IPS-20b (cell line): ENCODE results near the gene SLC38A1.
"Not testable (repeated sequence)": the region's sequence is repeated elsewhere in the genome, so short reads cannot be mapped to it uniquely, and the experiment has no call there.

Source experiments
- H3K27ac ChIP-seq: one replicate; pipeline ENCODE4 v1.5.1; 2013; ENCODE audit warnings: low read length
- H3K27me3 ChIP-seq: 2 replicates; pipeline ENCODE4 v1.6.1; 2013; ENCODE audit warnings: mild to moderate bottlenecking, low read length, inconsistent platforms; ENCODE audit not compliant: insufficient read depth
- H3K36me3 ChIP-seq: 2 replicates; pipeline ENCODE4 v1.6.1; 2013; ENCODE audit warnings: low read depth, mild to moderate bottlenecking, inconsistent platforms, low read length, moderate library complexity; ENCODE audit not compliant: insufficient read depth
- H3K4me1 ChIP-seq: 2 replicates; pipeline ENCODE4 v1.6.1; 2013; ENCODE audit warnings: mild to moderate bottlenecking, control low read depth, inconsistent platforms, low read length, moderate library complexity; ENCODE audit not compliant: insufficient read depth
- H3K4me3 ChIP-seq: 2 replicates; pipeline ENCODE4 v1.5.1; 2013; ENCODE audit warnings: mild to moderate bottlenecking, low read length, inconsistent platforms
- H3K9ac ChIP-seq: 2 replicates; pipeline ENCODE4 v1.6.1; 2013; ENCODE audit warnings: low read depth, mild to moderate bottlenecking, inconsistent platforms, low read length, moderate library complexity
- H3K9me3 ChIP-seq: 2 replicates; pipeline ENCODE4 v1.6.1; 2013; ENCODE audit warnings: mild to moderate bottlenecking, low read depth, low read length, inconsistent platforms; ENCODE audit not compliant: insufficient read depth

The SLC38A1 gene

DNA sequence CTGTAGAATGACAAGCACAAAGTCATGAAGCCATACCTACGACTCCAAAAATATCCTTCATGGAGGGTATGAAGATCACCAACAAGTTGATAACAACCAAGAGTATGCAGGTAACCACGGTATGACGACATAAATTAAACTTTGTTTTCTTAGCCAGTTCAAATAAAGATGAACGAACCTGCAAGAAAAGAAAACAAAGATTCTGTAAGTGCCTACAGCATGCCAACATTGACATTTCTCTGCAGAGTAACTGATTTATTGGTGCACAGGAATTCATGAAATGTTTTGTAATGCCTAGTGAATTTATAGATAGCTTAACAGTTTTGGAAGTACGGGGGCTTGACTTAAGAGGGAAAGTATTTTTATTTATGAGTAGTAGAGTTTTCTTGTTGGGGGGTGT, 71.0 kb downstream of the SLC38A1 start:
- peaks cover 100% of the 10 kb centered on the region for H3K36me3 ChIP-seq
- peaks cover 63% of the 10 kb centered on the region for H3K9me3 ChIP-seq
- no peak overlapping the region for H3K27ac ChIP-seq
- no peak overlapping the region for H3K4me3 ChIP-seq
- H3K4me1 ChIP-seq = no peaks in the 10 kb centered on the region
- H3K27me3 ChIP-seq = no peaks in the 10 kb centered on the region
- no peak overlapping the region for H3K9ac ChIP-seq

DNA sequence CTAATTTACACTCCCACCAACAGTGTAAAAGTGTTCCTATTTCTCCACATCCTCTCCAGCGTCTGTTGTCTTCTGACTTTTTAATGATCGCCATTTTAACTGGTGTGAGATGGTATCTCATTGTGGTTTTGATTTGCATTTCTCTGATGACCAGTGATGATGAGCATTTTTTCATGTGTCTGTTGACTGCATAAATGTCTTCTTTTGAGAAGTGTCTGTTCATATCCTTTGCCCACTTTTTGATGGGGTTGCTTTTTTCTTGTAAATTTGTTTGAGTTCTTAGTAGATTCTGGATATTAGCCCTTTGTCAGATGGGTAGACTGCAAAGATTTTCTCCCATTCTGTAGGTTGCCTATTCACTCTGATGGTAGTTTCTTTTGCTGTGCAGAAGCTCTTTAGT, 78.3 kb downstream of the SLC38A1 start:
- not testable (repeated sequence) for H3K4me1 ChIP-seq, H3K9ac ChIP-seq, H3K27ac ChIP-seq, H3K27me3 ChIP-seq, H3K4me3 ChIP-seq
- H3K9me3 ChIP-seq = peaks cover 45% of the 10 kb centered on the region
- peaks cover 68% of the 10 kb centered on the region for H3K36me3 ChIP-seq

GRCh38 chr12:46188170-46188569, 80.7 kb downstream of the SLC38A1 start:
- Histone ChIP-seq H3K4me3 (no peak overlapping the region), H3K9ac (no peak overlapping the region), H3K36me3 (peaks cover 44% of the 10 kb centered on the region)

GRCh38 chr12:46187023-46187422, 81.8 kb downstream of the SLC38A1 start:
- Histone ChIP-seq H3K9ac (no peak overlapping the region), H3K27ac (no peak overlapping the region), H3K27me3 (no peaks in the 10 kb centered on the region), H3K36me3 (peaks cover 36% of the 10 kb centered on the region), H3K4me1 (no peaks in the 10 kb centered on the region; the same call in 1 of the 2 replicates), H3K9me3 (peaks cover 11% of the 10 kb centered on the region), H3K4me3 (no peak overlapping the region)

More at GRCh38 chr12:46188170-46188569, 80.7 kb downstream of the SLC38A1 start:
- Histone ChIP-seq H3K4me1 (no peaks in the 10 kb centered on the region; the same call in 1 of the 2 replicates), H3K9me3 (peaks cover 21% of the 10 kb centered on the region), H3K27ac (no peak overlapping the region), H3K27me3 (no peaks in the 10 kb centered on the region)

GRCh38 chr12:46186088-46186487, 82.8 kb downstream of the SLC38A1 start:
- H3K9ac ChIP-seq = no peak overlapping the region
- no peaks in the 10 kb centered on the region for H3K27me3 ChIP-seq
- H3K4me3 ChIP-seq = no peak overlapping the region
- peaks cover 3% of the 10 kb centered on the region; the same call in 1 of the 2 replicates for H3K9me3 ChIP-seq
- H3K27ac ChIP-seq = no peak overlapping the region
- H3K4me1 ChIP-seq = no peaks in the 10 kb centered on the region; the same call in 1 of the 2 replicates
- H3K36me3 ChIP-seq = peaks cover 36% of the 10 kb centered on the region

GRCh38 chr12:46185686-46186085, 83.2 kb downstream of the SLC38A1 start:
- Histone ChIP-seq H3K9ac (no peak overlapping the region), H3K9me3 (peaks cover 2% of the 10 kb centered on the region; the same call in 1 of the 2 replicates)

DNA sequence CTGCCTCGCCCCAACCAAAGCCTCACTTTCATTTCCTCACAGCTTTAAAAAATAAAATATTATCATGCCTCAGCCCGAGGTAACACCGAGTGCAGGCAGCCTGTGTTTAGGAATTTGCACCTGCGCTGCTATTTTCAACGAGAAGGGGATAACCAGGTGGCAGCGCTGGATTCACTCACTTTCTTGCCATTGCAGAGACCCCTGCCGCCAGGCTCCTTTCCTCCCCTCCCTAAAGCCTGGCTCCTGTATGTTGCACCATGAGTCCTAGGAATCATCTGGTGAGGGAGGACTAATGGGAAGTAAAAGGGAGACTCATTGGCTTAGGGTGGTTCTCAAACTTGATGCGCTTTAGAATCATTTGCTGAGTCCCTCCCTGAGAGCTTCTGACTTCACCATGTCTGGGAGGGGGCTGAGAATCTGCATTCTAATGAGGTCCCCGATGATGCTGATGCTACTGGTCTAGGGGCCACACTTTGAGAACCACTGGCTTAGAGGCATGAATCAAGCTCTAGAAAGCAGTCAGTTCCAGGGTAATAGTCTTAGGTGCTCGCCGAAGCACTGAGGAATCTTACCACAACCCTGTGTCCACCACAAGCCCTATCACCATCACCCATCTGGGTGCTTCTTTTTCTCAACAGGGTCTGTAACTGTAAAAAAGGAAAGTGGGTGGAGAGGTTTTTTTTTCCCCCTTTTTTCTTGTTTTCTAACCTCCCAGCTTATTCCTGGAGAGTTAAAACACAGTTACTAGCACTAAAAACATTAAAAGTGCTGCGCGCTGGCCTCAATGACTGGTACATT, 83.8 kb downstream of the SLC38A1 start:
- peaks cover 2% of the 10 kb centered on the region; the same call in 1 of the 2 replicates for H3K9me3 ChIP-seq
- no peaks in the 10 kb centered on the region; the same call in 1 of the 2 replicates for H3K4me1 ChIP-seq
- H3K4me3 ChIP-seq = no peak overlapping the region
- no peak overlapping the region for H3K27ac ChIP-seq
- H3K36me3 ChIP-seq = peaks cover 36% of the 10 kb centered on the region
- H3K9ac ChIP-seq = no peak overlapping the region
- no peaks in the 10 kb centered on the region for H3K27me3 ChIP-seq

More at GRCh38 chr12:46185686-46186085, 83.2 kb downstream of the SLC38A1 start:
- peaks cover 36% of the 10 kb centered on the region for H3K36me3 ChIP-seq
- H3K4me1 ChIP-seq = no peaks in the 10 kb centered on the region; the same call in 1 of the 2 replicates
- no peak overlapping the region for H3K27ac ChIP-seq
- no peak overlapping the region for H3K4me3 ChIP-seq
- H3K27me3 ChIP-seq = no peaks in the 10 kb centered on the region

DNA sequence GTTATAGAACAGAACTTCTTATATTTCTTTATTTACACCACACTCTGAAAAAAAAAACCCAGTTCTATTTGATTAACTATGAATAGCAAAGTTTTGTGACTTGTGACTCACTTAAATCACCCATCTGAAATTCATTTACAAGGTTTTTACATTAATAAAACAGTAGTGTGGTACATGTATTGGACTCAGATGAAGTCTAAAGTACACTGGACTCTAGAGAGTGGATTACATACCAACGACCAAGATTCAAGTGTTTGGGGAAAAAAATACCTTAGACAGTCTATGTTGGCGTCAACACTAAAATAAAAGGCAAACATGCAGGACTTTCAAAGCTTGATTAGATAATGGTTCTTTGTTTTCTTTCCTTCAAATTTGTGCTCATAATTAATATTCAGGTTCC, 85.7 kb downstream of the SLC38A1 start:
- Histone ChIP-seq H3K27me3 (no peaks in the 10 kb centered on the region), H3K36me3 (peaks cover 19% of the 10 kb centered on the region)

GRCh38 chr12:46181465-46181864, 87.4 kb downstream of the SLC38A1 start:
- no peak overlapping the region for H3K9ac ChIP-seq
- no peak overlapping the region for H3K27ac ChIP-seq
- peaks cover 3% of the 10 kb centered on the region; the same call in 1 of the 2 replicates for H3K36me3 ChIP-seq
- H3K4me1 ChIP-seq = no peaks in the 10 kb centered on the region; the same call in 1 of the 2 replicates
- H3K9me3 ChIP-seq = no peaks in the 10 kb centered on the region
- H3K4me3 ChIP-seq = no peak overlapping the region
- H3K27me3 ChIP-seq = no peaks in the 10 kb centered on the region

More for the DNA sequence above, 85.7 kb downstream of the SLC38A1 start:
- Histone ChIP-seq H3K4me3 (no peak overlapping the region), H3K9me3 (no peaks in the 10 kb centered on the region), H3K27ac (no peak overlapping the region), H3K9ac (no peak overlapping the region), H3K4me1 (no peaks in the 10 kb centered on the region; the same call in 1 of the 2 replicates)

GRCh38 chr12:46179693-46180452, 89.0 kb downstream of the SLC38A1 start:
- Histone ChIP-seq H3K27ac (no peak overlapping the region), H3K9ac (no peak overlapping the region), H3K4me3 (no peak overlapping the region), H3K27me3 (no peaks in the 10 kb centered on the region), H3K9me3 (no peaks in the 10 kb centered on the region), H3K36me3 (no peaks in the 10 kb centered on the region), H3K4me1 (no peaks in the 10 kb centered on the region; the same call in 1 of the 2 replicates)

GRCh38 chr12:46177837-46178608, 90.8 kb downstream of the SLC38A1 start:
- Histone ChIP-seq H3K27ac (no peak overlapping the region), H3K36me3 (no peaks in the 10 kb centered on the region), H3K9me3 (no peaks in the 10 kb centered on the region), H3K4me1 (no peaks in the 10 kb centered on the region), H3K27me3 (no peaks in the 10 kb centered on the region), H3K4me3 (no peak overlapping the region), H3K9ac (no peak overlapping the region)
